ENCODE data around the gene PARD3B.

Gene PARD3B, protein sequence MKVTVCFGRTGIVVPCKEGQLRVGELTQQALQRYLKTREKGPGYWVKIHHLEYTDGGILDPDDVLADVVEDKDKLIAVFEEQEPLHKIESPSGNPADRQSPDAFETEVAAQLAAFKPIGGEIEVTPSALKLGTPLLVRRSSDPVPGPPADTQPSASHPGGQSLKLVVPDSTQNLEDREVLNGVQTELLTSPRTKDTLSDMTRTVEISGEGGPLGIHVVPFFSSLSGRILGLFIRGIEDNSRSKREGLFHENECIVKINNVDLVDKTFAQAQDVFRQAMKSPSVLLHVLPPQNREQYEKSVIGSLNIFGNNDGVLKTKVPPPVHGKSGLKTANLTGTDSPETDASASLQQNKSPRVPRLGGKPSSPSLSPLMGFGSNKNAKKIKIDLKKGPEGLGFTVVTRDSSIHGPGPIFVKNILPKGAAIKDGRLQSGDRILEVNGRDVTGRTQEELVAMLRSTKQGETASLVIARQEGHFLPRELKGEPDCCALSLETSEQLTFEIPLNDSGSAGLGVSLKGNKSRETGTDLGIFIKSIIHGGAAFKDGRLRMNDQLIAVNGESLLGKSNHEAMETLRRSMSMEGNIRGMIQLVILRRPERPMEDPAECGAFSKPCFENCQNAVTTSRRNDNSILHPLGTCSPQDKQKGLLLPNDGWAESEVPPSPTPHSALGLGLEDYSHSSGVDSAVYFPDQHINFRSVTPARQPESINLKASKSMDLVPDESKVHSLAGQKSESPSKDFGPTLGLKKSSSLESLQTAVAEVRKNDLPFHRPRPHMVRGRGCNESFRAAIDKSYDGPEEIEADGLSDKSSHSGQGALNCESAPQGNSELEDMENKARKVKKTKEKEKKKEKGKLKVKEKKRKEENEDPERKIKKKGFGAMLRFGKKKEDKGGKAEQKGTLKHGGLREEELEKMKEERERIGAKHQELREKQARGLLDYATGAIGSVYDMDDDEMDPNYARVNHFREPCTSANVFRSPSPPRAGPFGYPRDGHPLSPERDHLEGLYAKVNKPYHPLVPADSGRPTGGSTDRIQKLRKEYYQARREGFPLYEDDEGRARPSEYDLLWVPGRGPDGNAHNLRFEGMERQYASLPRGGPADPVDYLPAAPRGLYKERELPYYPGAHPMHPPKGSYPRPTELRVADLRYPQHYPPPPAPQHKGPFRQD (N-terminal part only)

GRCh38 chr2:204544961-204545860 lies at the start of gene PARD3B:
PARD3B (plus strand) TSS chr2:204545475; CDS start chr2:204546000, 525 bp downstream.
- no peak for DNase-seq

- no peak for DNase-seq
Observed at GRCh38 chr2:204496779-204497178, 48.5 kb upstream of the PARD3B start.

DNA sequence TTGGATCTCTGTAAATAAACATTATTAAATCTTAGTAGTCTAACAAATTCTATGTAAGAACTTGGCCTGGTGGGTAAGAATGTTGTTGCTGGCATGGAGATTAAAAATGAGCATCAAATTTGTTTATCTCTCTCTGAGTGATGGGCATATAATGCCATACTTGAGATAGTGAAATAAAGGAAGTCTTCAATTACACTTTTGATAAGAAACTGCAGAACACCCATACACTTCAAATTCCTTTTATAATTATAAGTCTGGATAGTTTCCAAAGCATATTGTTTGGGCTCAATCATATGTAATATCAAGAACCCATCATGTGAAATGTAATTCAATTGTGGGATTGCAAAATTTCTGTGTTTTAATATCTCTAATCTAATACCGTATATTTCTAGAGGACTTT lies 47.4 kb upstream of the PARD3B start:
- no peak for DNase-seq

DNA sequence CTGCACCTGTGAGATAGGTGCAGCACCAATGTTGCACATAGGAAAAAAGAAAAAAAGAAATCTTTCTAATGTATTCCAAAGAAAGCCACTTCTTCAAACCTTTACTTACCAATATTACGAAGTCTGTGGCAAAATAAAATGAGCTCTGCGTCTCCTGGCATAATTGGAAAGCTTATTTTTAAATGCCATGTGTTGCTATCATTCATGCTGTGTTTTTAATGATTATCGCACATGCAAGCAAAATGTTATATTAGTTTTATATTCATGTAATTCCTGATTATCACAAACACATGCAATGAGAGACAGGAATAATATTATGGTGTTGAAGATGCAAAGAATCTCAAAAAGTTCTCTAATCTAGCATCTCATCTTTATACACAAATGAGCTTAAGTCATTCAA lies 47.0 kb upstream of the PARD3B start:
- no peak for DNase-seq

DNA sequence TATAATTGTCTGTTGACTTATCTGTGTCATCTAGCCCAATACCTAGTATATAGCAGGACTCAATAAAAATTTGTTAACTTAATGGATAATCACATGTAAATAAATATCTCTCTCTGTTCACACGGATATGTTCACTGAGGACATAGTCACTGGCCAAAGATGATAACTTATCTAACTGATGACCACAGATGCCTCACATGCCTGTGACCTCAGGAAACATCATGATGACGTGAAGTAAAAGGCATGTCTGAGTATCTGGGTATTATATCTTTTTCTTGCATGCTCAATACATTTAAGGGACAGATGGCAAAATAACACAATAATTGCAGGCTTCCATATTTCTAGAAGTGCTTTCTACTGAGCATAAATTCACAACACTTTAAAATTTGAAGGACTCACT lies 41.4 kb upstream of the PARD3B start:
- DNase-seq, result no peak

GRCh38 chr2:204504594-204504993 lies 40.7 kb upstream of the PARD3B start:
- DNase-seq, result no peak

GRCh38 chr2:204505488-204505887 lies 39.8 kb upstream of the PARD3B start:
- DNase-seq, result no peak

DNA sequence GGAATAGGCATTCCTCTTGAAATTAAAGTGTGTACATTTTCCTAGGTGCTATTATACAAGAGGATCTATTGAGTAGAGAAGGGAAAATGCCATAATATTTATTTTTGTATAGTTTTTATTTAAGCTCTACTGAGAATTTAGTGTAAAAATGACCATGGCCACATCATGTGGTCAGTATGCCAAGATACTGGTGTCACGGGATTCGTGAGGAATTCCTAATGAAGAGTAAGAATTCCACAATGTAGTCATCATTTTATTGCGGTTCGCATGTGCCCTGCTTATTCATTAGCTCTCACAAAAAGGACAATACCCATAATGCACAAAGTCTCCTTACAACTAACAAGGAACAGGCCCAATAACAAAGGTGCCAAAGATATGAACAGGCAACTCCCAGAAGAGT lies 39.3 kb upstream of the PARD3B start:
- no peak for DNase-seq

DNA sequence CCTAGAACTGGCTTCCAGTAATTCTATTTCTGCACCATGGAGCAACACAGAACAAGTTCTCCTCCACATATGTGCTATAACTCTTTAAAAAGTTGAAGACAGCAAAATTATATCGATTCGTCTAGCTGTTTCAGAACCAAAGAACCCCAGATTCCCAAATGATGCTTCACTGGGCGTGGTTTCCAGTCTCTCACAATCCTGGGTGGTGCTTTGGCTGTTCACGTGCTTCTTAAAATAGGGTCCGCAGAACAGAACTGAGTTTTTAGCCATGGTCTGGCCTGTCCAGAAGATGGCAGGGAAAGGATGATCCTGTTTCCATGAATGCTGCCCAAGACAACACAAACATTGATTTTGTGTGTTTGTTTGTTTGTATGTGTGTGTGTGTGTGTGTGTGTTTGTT lies 37.6 kb upstream of the PARD3B start:
- no peak for DNase-seq

DNA sequence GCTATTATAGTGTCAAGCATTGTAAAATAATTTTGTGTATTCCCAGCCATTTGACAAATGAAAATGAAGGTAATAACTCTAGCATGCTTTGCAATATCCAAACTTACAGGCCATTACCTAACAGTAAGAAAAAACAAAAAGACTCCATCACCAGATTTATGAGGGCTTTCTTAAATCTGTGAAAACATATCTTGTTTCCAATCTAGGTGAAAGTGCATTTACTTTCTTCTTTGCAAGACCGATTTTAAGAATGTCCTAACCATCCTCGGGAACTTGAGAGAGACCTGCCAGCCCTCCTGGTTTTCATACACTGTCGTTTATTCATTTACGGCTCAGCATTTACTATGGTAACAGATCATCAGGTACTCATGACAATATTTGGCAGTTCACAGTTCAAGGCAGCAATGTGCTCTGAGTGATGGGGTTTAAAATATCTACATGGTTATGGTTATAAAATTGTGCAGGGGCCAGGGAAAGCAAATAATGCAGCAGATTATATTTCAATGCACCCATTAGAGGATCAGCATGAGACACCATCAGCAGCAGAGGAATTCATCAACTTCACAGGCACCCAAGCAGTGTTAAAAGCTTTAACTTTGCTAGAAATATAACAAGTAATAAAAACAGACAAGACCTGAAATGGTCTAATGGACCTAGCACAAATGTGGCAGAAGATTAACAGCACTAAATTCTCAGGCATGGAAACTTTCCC lies 34.4 kb upstream of the PARD3B start:
- DNase-seq, result no peak

GRCh38 chr2:204514439-204514838 lies 30.8 kb upstream of the PARD3B start:
- DNase-seq, result no peak

GRCh38 chr2:204515416-204515815 lies 29.9 kb upstream of the PARD3B start:
- no peak for DNase-seq

GRCh38 chr2:204517154-204517553 lies 28.1 kb upstream of the PARD3B start:
- no peak for DNase-seq

- DNase-seq, result no peak
Observed at GRCh38 chr2:204529795-204530463, 15.3 kb upstream of the PARD3B start.

- DNase-seq, result no peak
Observed at GRCh38 chr2:204530464-204530805, 14.8 kb upstream of the PARD3B start.

DNA sequence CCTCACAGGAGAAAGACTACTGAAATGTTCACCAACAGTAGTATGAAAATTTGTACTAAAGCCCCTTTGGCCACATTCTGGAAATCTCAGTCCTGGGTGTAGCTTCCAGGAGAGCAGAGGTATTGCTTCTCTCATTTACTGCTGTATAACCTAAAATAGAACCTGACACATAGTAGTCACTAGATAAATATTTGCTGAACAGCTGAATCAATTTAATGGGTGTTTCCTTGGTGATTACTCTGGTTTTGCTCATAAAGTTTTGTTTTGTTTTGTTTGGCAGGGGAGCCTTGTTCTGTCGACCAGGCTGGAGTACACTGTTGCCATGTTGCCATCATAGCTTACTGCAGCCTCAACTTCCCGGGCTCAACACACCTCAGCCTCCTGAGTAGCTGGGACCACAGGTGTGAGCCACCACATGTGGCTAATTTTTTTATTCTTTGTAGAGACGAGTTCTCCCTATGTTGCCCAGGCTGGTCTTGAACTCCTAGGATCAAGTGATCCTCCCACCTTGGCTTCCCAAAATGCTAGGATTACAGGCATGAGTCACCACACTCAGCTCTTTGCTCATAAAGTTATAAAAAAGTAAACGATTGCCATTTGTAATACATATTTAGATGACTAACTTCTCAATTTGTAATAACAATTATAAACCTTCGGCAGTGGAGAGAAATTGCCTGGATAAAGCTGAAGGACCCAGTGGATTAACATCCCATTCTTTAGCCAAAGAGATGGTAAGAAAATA lies 11.5 kb upstream of the PARD3B start:
- DNase-seq, result no peak

GRCh38 chr2:204535356-204535755 lies 9.9 kb upstream of the PARD3B start:
- DNase-seq, result no peak

- DNase-seq, result no peak
Observed at GRCh38 chr2:204535764-204536163, 9.5 kb upstream of the PARD3B start.

GRCh38 chr2:204538182-204539018 lies 6.9 kb upstream of the PARD3B start:
- no peak for DNase-seq

DNA sequence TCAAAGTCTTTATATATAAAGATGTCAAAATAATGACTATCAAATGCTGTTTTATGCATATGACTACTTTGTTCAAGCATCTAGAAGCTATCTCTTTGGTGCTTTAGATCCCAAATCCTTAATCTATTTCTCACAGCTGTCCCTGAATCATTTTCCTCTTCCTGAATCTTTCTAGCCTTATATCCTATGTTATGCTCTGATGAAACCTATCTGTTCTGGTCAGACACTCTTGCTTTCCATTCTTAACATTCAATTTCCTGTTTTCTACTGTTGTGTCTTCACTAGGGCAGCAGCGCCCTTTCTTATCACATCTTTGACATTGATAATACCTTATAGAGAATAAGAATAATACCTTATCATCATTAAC lies 6.3 kb upstream of the PARD3B start:
- DNase-seq, result no peak
